NCI-H1105 treated with DMSO at 0.1 percent for 48 hours (cell line): ENCODE measurements around the gene CYP24A1.

Source experiments
- DNase-seq: peaks from one replicate; lab custom pipeline; 2025; lab: John Stamatoyannopoulos, UW

CYP24A1 gene

GRCh38 chr20:54112221-54112884 lies 61.4 kb downstream of the CYP24A1 start:
- no peak for DNase-seq

GRCh38 chr20:54111460-54111859 lies 62.3 kb downstream of the CYP24A1 start:
- no peak for DNase-seq

GRCh38 chr20:54110457-54110856 lies 63.3 kb downstream of the CYP24A1 start:
- DNase-seq, result no peak

DNA sequence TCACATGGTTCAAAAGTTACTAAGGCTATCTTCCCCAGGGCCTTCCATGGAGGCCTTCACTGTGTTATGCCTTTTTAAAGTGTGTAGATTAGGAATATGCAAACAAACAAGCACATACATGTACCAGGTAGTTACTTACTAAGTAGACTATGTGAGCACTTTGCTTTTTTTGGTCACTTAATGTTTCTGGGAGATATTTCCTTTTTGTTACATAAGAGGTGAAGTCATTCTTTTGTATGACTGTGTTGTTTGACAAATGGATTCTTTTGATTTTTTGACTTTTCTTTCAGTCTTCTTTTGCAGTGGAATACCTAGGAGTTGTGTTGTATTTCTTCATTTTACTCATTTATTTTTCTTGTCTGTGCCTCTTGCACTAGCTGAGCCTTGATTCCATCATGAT lies 63.7 kb downstream of the CYP24A1 start:
- no peak for DNase-seq

DNA sequence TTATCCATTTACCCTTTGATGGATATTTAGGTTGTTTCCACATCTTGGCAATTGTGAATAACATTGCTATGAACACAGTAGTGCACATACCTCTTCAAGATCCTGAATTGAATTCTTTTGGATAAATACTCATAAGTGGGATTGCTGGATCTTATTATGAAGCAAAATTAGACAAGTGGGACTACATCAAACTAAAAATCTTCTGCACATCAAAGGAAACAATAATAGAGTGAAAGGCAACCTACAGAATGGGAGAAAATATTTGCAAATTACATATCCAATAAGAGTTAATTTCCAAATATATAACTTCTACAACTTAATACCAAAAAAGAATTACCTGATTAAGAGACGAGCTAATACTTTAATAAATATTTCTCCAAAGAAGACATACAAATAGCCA lies 65.0 kb downstream of the CYP24A1 start:
- no peak for DNase-seq

GRCh38 chr20:54108326-54108642 lies 65.5 kb downstream of the CYP24A1 start:
- DNase-seq, result no peak

DNA sequence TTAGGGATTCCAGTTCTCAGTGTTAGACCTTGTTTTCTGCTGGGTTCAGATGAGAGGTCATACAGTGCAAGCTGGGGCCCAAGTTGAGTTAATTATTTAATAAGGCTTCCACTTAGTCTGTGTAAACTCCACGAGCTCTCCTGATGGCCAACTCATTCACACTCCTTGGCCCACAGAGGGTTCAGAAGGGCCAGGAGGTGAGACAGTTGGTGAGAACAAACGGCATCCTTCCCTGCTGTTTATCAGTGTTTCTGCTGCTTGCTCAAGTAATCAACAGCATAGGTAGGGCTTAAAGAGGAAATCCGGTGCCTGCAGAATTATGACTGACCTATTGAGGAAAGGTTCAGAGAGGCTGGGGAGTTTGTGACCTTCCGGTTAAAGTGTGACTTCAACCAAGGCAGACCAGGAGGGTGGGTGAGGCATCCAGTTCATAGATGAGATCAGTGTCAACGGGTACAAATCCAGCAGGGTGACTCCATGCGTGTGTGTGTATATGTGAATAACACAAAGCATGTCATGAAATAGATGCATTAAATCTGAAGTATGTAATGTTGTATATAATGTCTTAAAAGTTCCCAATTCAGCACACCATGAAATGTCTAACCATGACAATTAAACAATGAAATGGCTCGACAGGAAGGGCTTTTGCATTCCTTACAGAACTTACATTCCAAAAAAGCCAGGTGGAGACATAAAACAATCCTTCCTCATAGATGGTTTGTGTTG lies 66.0 kb downstream of the CYP24A1 start:
- no peak for DNase-seq

DNA sequence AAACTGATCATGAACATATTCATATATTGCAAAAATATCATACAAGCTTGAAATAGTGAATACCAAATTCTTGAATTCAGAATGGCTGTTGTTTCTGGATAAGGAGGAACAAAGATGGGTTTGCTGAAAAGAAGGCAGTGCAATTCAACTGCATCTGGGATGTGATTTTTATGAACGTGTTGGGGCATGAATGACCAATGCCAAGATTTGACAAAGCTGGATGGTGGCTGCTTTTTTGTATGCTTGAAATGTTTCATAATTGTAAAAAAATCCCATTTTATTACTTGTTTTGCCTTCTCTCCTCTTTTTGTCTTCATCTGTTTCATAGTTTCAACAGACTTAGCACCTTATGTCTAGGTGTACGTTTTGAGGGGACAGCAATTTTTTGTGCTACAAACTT lies 66.6 kb downstream of the CYP24A1 start:
- DNase-seq, result no peak

DNA sequence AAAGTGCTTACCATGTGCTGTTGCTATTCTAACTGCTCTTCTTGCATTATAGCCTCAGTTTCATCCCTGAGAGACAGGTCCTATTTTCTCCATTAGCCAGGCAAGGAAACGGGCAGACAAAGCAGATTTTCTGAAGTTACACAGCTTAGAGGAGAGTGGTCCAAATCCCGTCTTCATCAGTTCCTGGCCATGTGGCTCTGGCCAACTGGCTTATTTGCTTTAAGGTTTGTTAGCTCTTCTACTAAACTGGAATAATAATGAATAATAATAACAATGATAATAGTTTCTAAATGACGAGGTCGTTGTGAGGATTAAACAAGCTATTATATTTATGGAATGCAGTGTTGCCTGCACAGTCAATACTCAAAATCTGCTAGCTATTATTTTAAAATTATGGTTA lies 67.6 kb downstream of the CYP24A1 start:
- no peak for DNase-seq

GRCh38 chr20:54105653-54106052 lies 68.1 kb downstream of the CYP24A1 start:
- DNase-seq, result no peak

- no peak for DNase-seq
Observed at GRCh38 chr20:54104781-54105180, 69.0 kb downstream of the CYP24A1 start.

- no peak for DNase-seq
Observed at GRCh38 chr20:54103762-54104600, 69.8 kb downstream of the CYP24A1 start.
